Measurements from ENCODE around the gene MAP3K6. TPM values are rescaled to one million over a fixed set of nuclear protein-coding genes. Genes with fewer than 3 reads are reported as not detected.
"Not testable (repeated sequence)": the region's sequence is repeated elsewhere in the genome, so short reads cannot be mapped to it uniquely, and the experiment has no call there.

The MAP3K6 gene
- total RNA-seq, 1 donor from 2014 or later, result 1.1 TPM

DNA sequence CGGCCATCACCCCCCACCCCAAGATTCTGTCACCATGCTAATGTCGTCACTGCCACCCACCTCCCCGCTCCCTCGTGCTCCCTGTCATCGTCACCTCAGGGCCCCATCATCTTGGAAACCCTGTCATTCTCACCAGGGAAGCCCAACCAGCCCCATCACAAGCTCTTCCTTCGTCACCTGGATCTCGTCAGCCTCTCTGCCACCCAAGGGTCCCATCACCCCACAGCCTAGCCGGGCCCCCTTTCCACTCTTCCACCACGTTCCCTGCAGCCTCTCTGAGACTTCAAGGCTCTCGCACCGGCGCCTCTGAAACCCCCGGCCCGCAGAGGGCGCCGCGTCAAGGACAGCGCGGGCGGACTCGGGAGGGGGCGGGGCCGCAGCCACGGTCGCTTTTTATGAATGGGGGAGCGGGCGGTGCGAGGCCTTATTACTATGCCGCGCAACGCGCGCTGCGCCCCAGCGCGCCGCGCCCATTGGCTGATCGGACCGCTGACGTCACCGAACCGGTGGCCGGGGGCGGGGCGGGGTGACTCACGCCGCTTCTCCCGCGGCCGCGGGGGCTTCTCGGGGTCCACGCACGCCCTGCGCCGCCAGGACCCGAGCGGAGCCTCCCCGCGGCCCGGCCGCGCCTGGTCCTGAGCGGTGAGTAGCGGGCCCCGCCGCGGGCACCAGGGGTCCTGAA is 25.5 kb upstream of the MAP3K6 start, which contains the start of gene GPR3:
GPR3 (plus strand) TSS at position 527 of the 682 bp plus-strand sequence. CDS start 1,177 bp downstream, outside the sequence.
- no peaks in the 10 kb centered on the region for H3K36me3 Mint-ChIP-seq (ENCODE audit: insufficient read depth)

DNA sequence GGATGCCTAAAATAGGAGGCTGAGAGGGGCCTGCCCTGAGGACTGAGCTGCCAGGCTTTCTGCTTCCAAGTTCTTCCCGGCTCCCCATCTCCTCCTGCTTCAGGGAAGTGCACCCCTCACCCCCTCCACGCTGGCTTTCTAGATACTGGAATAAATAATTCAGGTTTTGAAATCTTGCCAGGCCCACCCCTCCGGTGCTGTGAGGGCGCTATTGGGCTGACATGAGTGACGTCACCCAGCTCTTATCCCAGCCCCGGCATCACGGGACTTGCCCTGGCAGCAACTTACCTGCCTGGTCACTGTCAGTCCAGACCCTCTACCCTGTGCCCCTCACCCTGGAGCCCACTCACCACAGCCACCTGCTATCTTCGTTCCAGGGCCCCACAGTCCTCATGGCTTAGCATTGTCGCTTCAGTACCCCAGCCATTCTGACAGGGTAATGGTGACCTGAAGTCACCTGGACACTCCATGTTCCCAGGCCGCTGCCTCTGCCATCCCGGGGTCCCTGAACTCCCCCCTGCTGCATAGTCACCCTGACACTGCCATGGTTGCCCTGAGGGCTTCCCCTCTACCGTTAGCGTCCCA is 24.8 kb upstream of the MAP3K6 start:
- Mint-ChIP-seq H3K9me3 (ENCODE audit: low read depth) (no peaks in the 10 kb centered on the region), H3K36me3 (ENCODE audit: insufficient read depth) (no peaks in the 10 kb centered on the region), H3K27me3 (peaks cover 22% of the 10 kb centered on the region), H3K27ac (peak overlapping the region; percentile 60), H3K4me3 (ENCODE audit: low read depth) (peak overlapping the region; percentile 70), H3K4me1 (ENCODE audit: low read depth) (peaks cover 6% of the 10 kb centered on the region)
- TF ChIP-seq CTCF (IDR thresholded peaks at IDR 0.05; ENCODE audit: unreplicated experiment), result no peak
- DNase-seq (ENCODE audit: low spot score, unreplicated experiment), result no peak

More for the DNA sequence above, 25.5 kb upstream of the MAP3K6 start, which contains the start of gene GPR3:
- TF ChIP-seq CTCF (IDR thresholded peaks at IDR 0.05; ENCODE audit: unreplicated experiment), result peak; percentile 44
- peak within 1 kb of the TSS; percentile 88 for H3K27ac Mint-ChIP-seq
- peaks cover 17% of the 10 kb centered on the region for H3K27me3 Mint-ChIP-seq
- H3K4me1 Mint-ChIP-seq (ENCODE audit: low read depth), result peaks cover 6% of the 10 kb centered on the region
- H3K9me3 Mint-ChIP-seq (ENCODE audit: low read depth), result no peaks in the 10 kb centered on the region
- peak within 1 kb of the TSS; percentile 78 for H3K4me3 Mint-ChIP-seq (ENCODE audit: low read depth)
- DNase-seq (ENCODE audit: low spot score, unreplicated experiment), result peak; percentile 82

- peak; percentile 81 for TF ChIP-seq CTCF (IDR thresholded peaks at IDR 0.05; ENCODE audit: unreplicated experiment)
- H3K27me3 Mint-ChIP-seq, result peaks cover 24% of the 10 kb centered on the region
- DNase-seq (ENCODE audit: low spot score, unreplicated experiment), result peak; percentile 75
- H3K4me1 Mint-ChIP-seq (ENCODE audit: low read depth), result peaks cover 6% of the 10 kb centered on the region
- H3K27ac Mint-ChIP-seq, result peak overlapping the region; percentile 17
- H3K9me3 Mint-ChIP-seq (ENCODE audit: low read depth), result no peaks in the 10 kb centered on the region
- H3K4me3 Mint-ChIP-seq (ENCODE audit: low read depth), result no peak overlapping the region
- no peaks in the 10 kb centered on the region for H3K36me3 Mint-ChIP-seq (ENCODE audit: insufficient read depth)
Observed at GRCh38 chr1:27388337-27389005, 21.7 kb upstream of the MAP3K6 start.

GRCh38 chr1:27384797-27385196 is 18.0 kb upstream of the MAP3K6 start:
- H3K36me3 Mint-ChIP-seq (ENCODE audit: insufficient read depth); H3K9me3 Mint-ChIP-seq (ENCODE audit: low read depth); DNase-seq (ENCODE audit: low spot score, unreplicated experiment); H3K27ac Mint-ChIP-seq; H3K4me1 Mint-ChIP-seq (ENCODE audit: low read depth); H3K4me3 Mint-ChIP-seq (ENCODE audit: low read depth): not testable (repeated sequence)
- peaks cover 33% of the 10 kb centered on the region for H3K27me3 Mint-ChIP-seq

DNA sequence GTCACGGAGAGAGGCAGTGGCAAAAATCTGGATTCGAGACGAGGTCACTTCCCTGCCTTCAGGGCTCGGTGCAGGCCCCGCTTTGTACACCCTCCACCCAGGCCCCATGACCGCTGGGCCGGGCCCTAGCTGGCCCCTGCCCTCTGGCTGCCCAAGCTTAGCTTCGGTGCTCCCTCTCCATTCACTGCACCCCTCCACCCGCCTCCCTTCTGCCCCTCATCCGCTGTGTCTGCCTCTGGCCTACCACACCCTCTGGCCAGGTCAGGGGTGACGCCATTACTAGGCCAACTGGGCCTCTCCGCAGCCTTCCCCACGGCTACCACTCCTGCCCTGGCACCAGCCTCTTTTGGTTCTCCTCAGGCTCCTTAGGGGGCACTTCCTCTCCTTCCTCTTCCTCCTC is 16.9 kb upstream of the MAP3K6 start:
- no peaks in the 10 kb centered on the region for H3K9me3 Mint-ChIP-seq (ENCODE audit: low read depth)
- no peaks in the 10 kb centered on the region for H3K4me1 Mint-ChIP-seq (ENCODE audit: low read depth)
- H3K36me3 Mint-ChIP-seq (ENCODE audit: insufficient read depth), result no peaks in the 10 kb centered on the region
- DNase-seq (ENCODE audit: low spot score, unreplicated experiment), result no peak
- H3K4me3 Mint-ChIP-seq (ENCODE audit: low read depth), result no peak overlapping the region
- peaks cover 35% of the 10 kb centered on the region for H3K27me3 Mint-ChIP-seq
- no peak overlapping the region for H3K27ac Mint-ChIP-seq
- no peak for TF ChIP-seq CTCF (IDR thresholded peaks at IDR 0.05; ENCODE audit: unreplicated experiment)
